Glomerular visceral epithelial cell (primary cell): Measurements from ENCODE around the gene EEF1AKMT4.

Experiments
- DNase-seq: peaks from one replicate; pipeline ENCODE4 v3.0.0-alpha.2; 2016; ENCODE audit errors: extremely low spot score

EEF1AKMT4 gene

GRCh38 chr3:184249412-184250166 lies at the start of gene EEF1AKMT4:
TSS of gene EEF1AKMT4 (plus strand) at chr3:184249672. CDS start at chr3:184249695, 23 bp downstream.
- peak; percentile 95 for DNase-seq

GRCh38 chr3:184200825-184201224 lies 48.6 kb upstream of the EEF1AKMT4 start:
- no peak for DNase-seq

- no peak for DNase-seq
These were observed 45.9 kb upstream of the EEF1AKMT4 start for GRCh38 chr3:184203526-184203925.

GRCh38 chr3:184209146-184209923 lies 40.1 kb upstream of the EEF1AKMT4 start:
- no peak for DNase-seq

GRCh38 chr3:184211297-184211696 lies 38.2 kb upstream of the EEF1AKMT4 start:
- DNase-seq, result no peak

- DNase-seq, result no peak
These were observed 37.8 kb upstream of the EEF1AKMT4 start for GRCh38 chr3:184211718-184212117.

GRCh38 chr3:184218814-184219213 lies 30.7 kb upstream of the EEF1AKMT4 start:
- DNase-seq, result no peak

- DNase-seq, result no peak
These were observed 27.0 kb upstream of the EEF1AKMT4 start for GRCh38 chr3:184222521-184222920.

- no peak for DNase-seq
These were observed 25.5 kb upstream of the EEF1AKMT4 start for GRCh38 chr3:184223946-184224345.

GRCh38 chr3:184227481-184227935 lies 22.0 kb upstream of the EEF1AKMT4 start:
- peak; percentile 34 for DNase-seq

- no peak for DNase-seq
These were observed 20.9 kb upstream of the EEF1AKMT4 start for GRCh38 chr3:184228376-184229137.

- peak; percentile 65 for DNase-seq
These were observed 19.9 kb upstream of the EEF1AKMT4 start, which contains the start of gene VWA5B2 for GRCh38 chr3:184229394-184230080. TSS of gene VWA5B2 (plus strand) at chr3:184229585. CDS start at chr3:184230529, 944 bp downstream.

- no peak for DNase-seq
These were observed 19.3 kb upstream of the EEF1AKMT4 start for GRCh38 chr3:184230081-184230602.

GRCh38 chr3:184230603-184231528 lies 18.6 kb upstream of the EEF1AKMT4 start:
- DNase-seq, result no peak

GRCh38 chr3:184231671-184232070 lies 17.8 kb upstream of the EEF1AKMT4 start:
- no peak for DNase-seq

GRCh38 chr3:184233127-184233843 lies 16.2 kb upstream of the EEF1AKMT4 start:
- DNase-seq, result no peak

- DNase-seq, result peak; percentile 86
These were observed 15.2 kb upstream of the EEF1AKMT4 start for GRCh38 chr3:184234224-184234623.

GRCh38 chr3:184234671-184235380 lies 14.6 kb upstream of the EEF1AKMT4 start:
- no peak for DNase-seq
